Uterus (tissue), 2 donors: ENCODE data around the gene TPM2.
"Not testable (repeated sequence)": the region's sequence is repeated elsewhere in the genome, so short reads cannot be mapped to it uniquely, and the experiment has no call there.

Source experiments
- POLR2A ChIP-seq, 2 donors: fragments of 450-650 bp; IDR thresholded peaks; one replicate each; pipeline ENCODE4 v1.6.1; 2016; ENCODE audit warnings: antibody characterized with exemption in 2 of 2, mild to moderate bottlenecking in 1 of 2, moderate library complexity in 1 of 2
- TF ChIP-seq, protein P1 (sequence below), 4 experiments: fragments of 200-600 bp in 2 of 4; fragments of 450-650 bp in 2 of 4; sonication (generic) in 2 of 4; IDR thresholded peaks; one replicate each; pipeline ENCODE4 v1.5.1; 2016 to 2019; ENCODE audit warnings: antibody characterized with exemption in 4 of 4, mild to moderate bottlenecking in 2 of 4, moderate library complexity in 1 of 4

DNA sequence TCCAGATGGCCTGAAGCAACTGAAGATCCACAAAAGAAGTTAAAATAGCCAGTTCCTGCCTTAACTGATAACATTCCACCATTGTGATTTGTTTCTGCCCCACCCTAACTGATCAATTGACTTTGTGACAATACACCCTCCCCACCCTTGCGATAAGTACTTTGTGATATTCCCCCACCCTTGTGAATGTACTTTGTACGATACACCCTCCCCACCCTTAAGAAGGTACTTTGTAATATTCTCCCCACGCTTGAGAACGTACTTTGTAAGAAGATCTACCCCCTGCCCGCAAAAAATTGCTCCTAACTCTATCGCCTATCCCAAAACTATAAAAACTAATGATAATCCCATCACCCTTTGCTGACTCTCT, 52.9 kb downstream of the TPM2 start:
- TF ChIP-seq, protein P1, sequence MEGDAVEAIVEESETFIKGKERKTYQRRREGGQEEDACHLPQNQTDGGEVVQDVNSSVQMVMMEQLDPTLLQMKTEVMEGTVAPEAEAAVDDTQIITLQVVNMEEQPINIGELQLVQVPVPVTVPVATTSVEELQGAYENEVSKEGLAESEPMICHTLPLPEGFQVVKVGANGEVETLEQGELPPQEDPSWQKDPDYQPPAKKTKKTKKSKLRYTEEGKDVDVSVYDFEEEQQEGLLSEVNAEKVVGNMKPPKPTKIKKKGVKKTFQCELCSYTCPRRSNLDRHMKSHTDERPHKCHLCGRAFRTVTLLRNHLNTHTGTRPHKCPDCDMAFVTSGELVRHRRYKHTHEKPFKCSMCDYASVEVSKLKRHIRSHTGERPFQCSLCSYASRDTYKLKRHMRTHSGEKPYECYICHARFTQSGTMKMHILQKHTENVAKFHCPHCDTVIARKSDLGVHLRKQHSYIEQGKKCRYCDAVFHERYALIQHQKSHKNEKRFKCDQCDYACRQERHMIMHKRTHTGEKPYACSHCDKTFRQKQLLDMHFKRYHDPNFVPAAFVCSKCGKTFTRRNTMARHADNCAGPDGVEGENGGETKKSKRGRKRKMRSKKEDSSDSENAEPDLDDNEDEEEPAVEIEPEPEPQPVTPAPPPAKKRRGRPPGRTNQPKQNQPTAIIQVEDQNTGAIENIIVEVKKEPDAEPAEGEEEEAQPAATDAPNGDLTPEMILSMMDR (IDR thresholded peaks at IDR 0.05), result not testable (repeated sequence)
- TF ChIP-seq POLR2A (IDR thresholded peaks at IDR 0.05), result not testable (repeated sequence)
